ENCODE measurements around the gene VMP1. TPM values are rescaled to one million over a fixed set of nuclear protein-coding genes. Genes with fewer than 3 reads are reported as not detected.

VMP1 gene
- total and polyA plus RNA-seq, 2 of the 13 experiments (the other 11 are each of a cell fraction or from before 2014, with no cell fraction given), result 186 to 271 TPM

GRCh38 chr17:59707149-59707970 lies at the start of gene VMP1, which contains the start of gene PTRH2 (continued):
- TF ChIP-seq ZNF691 (CRISPR knock-in tag; IDR thresholded peaks at IDR 0.05; ENCODE audit: borderline replicate concordance, low read depth) (no peak; the same call in 1 of the 2 replicates), HOXA3 (CRISPR knock-in tag; IDR thresholded peaks at IDR 0.05) (no peak; the same call in none of the 2 replicates), PHF21A (CRISPR knock-in tag; IDR thresholded peaks at IDR 0.05) (peak; percentile 83), ZNF704 (CRISPR knock-in tag; IDR thresholded peaks at IDR 0.05; ENCODE audit: borderline replicate concordance) (no peak; the same call in 1 of the 2 replicates), FOXA1 (IDR thresholded peaks at IDR 0.05) (no peak), FOXA1 (CRISPR knock-in tag; IDR thresholded peaks at IDR 0.05) (peak; percentile 34; the same call in 1 of the 2 replicates), ZNF629 (CRISPR knock-in tag; conservative IDR thresholded peaks at IDR 0.05) (no peak), ZKSCAN5 (CRISPR knock-in tag; IDR thresholded peaks at IDR 0.05) (no peak), ZNF20 (CRISPR knock-in tag; IDR thresholded peaks at IDR 0.05) (no peak), CSRNP1 (CRISPR knock-in tag; IDR thresholded peaks at IDR 0.05) (peak; percentile 25), ATF3 (CRISPR knock-in tag; IDR thresholded peaks at IDR 0.05) (0 out of 2 replicates have a peak, but pooled peaks have one; percentile 42), ZC3H13 (CRISPR knock-in tag; IDR thresholded peaks at IDR 0.05) (no peak; the same call in 1 of the 2 replicates), PRDM10 (CRISPR knock-in tag; IDR thresholded peaks at IDR 0.05; ENCODE audit: low read depth) (peak; percentile 81; the same call in 1 of the 2 replicates), RFX5 (IDR thresholded peaks at IDR 0.05; ENCODE audit: low read depth, low read length) (peak; percentile 85), U2AF2 (IDR thresholded peaks at IDR 0.05; ENCODE audit: low read depth, low read length) (no peak), ELF3 (CRISPR knock-in tag; IDR thresholded peaks at IDR 0.05) (peak; percentile 95), ZNF468 (CRISPR knock-in tag; IDR thresholded peaks at IDR 0.05) (peak; percentile 26; the same call in 1 of the 2 replicates), IRF9 (CRISPR knock-in tag; IDR thresholded peaks at IDR 0.05; ENCODE audit: borderline replicate concordance) (no peak), JUNB (CRISPR knock-in tag; IDR thresholded peaks at IDR 0.05; ENCODE audit: borderline replicate concordance) (no peak; the same call in 1 of the 2 replicates)
